ENCODE data around the gene PARP3. TPM values are rescaled to one million over a fixed set of nuclear protein-coding genes. Genes with fewer than 3 reads are reported as not detected.

Gene PARP3
- total and polyA plus RNA-seq, 2 of the 8 experiments (the other 6 are each of a cell fraction or from before 2014, with no cell fraction given): 1.3 to 1.6 TPM

GRCh38 chr3:51941463-51941797 lies 733 bp upstream of the PARP3 start (continued):
- TF ChIP-seq CHD7 (IDR thresholded peaks at IDR 0.05; ENCODE audit: insufficient replicate concordance, low read length) (no peak), EGR1 (IDR thresholded peaks at IDR 0.05; ENCODE audit: borderline replicate concordance, low read depth, low read length) (no peak), BCL11A (IDR thresholded peaks at IDR 0.05; ENCODE audit: low read depth in 2 of 2, low read length in 2 of 2) (no peak), KDM4A (IDR thresholded peaks at IDR 0.05; ENCODE audit: low read depth, low read length, severe bottlenecking) (peak; percentile 62), HDAC6 (IDR thresholded peaks at IDR 0.05; ENCODE audit: low read depth, low read length) (no peak), RAD21 (IDR thresholded peaks at IDR 0.05 in 1 of 2, conservative IDR thresholded peaks at IDR 0.05 in 1 of 2; ENCODE audit: low read depth in 2 of 2, low read length in 2 of 2) (no peak), GABPA (IDR thresholded peaks at IDR 0.05; ENCODE audit: borderline replicate concordance, insufficient read depth, low read length) (no peak), POLR2A (IDR thresholded peaks at IDR 0.05; ENCODE audit: control extremely low read depth in 1 of 2, low read depth in 2 of 2, low read length in 2 of 2) (no peak), EZH2 (IDR thresholded peaks at IDR 0.05; ENCODE audit: low read depth, low read length, severe bottlenecking) (no peak)
